Activated T-cell treated with anti-CD3 and anti-CD28 coated beads for 1 hour (primary cell): Measurements from ENCODE around the gene LSM4.
A peak's percentile ranks its signal among the peaks of the same experiment; 100 is the strongest.
"Not testable (repeated sequence)": the region's sequence is repeated elsewhere in the genome, so short reads cannot be mapped to it uniquely, and the experiment has no call there.

Experiments used
- DNase-seq: peaks from one replicate; pipeline ENCODE4 v3.0.0-alpha.2; 2020; ENCODE audit warnings: low read depth

Gene LSM4

DNA sequence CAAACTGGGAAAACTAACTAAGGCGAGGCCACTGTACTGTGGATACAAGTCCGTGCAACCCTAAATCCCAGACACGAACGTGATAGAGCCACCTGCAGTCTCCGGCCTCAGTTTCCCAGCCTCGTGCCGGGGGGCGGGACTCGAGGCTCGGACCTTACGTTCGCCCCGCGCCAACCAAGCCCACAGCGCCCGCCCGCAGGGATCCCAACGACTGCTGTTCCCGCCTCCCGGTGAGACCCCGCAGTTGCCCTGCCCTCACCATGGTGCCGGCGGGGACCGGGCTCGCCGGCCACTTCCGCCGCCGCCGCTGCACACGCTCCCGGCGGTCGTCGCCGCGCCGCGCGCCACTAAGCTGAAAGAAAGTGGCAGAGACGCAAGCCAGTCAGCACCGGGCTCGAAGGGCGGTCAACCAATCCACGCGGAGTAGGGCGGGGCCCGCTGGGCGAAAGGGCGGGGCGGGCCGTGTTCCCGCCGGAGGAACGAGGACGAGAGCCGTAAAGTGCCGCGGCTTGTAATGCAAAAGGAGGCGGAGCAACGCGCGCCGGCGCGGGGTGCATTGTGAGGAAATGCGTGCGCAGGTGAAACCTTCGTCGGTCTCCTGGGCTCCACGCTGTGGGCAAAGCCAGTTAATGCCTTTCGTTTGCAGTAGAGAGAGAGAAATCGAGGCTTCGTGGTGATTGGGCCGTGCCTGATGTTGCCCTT, at the start of gene LSM4:
Gene LSM4 (minus strand): TSS at position 318 of the 702 bp plus-strand sequence. CDS start 56 bp downstream, at position 262.
- peak; percentile 99 for DNase-seq

DNA sequence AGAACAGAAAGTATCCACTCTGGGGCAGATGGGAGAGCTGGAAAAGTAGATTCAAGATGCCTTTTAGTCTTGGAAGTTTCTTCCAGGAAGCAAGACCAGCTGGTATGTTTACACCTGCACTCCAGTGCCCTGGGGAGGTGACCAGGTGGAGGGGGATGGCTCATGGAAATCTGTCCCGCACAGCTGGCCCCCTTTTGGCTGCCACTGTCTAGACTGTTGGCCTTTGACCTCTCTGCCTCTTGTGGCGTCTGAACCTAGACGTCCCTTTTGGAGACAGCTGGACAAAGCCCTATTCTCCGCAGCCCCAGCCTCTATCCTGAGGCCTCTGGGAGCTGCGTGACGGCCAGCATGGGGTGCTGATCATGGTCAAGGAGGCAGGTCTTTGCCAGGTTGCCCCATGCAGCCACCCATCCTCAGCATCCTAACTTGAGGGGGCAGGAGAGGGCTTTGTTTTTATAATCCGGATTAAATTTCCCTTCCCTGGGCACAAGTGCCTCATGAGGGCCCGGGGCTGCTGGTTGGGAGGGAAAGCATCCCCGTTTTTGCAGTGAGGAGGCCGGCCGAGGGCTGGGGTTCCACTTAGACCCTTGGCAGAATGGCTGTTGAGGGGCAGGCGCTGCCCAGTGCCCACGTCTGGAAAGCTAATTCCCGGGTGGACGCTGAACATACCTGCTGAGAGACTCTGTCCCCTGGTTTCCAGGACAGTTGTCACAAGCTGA, 45.8 kb upstream of the LSM4 start:
- DNase-seq, result no peak

DNA sequence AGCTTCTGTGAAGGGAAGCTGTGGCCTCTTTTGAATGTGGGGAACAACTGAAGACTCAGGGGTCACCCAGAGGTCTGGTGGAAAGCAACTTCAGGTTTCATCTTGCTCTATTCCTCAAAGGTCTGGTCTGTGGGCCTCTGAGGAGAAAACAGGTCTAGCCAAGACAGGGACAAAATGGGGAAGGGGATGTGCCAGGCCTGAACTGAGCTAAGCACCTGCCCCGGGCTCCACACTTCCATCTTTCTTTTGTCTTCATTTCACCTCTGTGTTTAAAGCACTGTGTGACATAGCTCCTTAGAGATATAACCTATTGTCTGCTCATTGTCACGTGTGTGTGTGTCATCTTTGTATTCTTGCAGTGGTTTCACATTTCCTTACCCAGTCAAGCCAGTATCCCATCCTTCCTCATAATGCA, 43.2 kb upstream of the LSM4 start:
- DNase-seq, result no peak

DNA sequence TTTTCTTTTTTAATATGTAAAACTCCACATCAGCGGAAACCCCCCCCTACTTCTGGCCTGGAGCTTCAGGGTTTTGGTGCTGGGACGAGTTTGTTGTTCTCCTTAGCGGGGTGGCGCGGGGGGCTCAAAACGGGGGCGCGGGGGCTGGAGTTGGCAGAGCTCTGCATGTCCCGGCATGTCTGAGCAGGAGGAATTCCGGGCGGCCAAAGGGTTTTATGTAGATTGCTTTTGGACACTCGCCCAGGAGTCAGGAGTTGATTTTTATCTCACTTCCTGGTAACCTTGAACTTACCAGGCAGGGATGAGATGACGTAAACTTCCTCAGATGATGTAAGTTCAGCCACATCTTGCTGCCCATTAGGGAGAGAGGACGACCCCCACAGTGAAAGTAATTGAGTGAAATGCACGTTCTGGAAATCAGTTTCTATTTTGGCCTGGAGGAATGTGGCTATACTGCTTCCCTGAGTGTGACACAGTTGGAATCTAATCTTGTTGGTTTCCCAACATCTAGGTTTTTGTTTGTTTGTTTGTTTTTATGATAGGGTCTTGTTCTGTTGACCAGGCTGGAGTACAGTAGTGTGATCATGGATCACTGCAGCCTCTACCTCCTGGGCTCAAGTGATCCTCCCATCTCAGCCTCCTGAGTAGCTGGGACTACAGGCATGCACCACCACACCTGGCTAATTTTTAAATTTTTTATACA, 42.1 kb upstream of the LSM4 start:
- no peak for DNase-seq

DNA sequence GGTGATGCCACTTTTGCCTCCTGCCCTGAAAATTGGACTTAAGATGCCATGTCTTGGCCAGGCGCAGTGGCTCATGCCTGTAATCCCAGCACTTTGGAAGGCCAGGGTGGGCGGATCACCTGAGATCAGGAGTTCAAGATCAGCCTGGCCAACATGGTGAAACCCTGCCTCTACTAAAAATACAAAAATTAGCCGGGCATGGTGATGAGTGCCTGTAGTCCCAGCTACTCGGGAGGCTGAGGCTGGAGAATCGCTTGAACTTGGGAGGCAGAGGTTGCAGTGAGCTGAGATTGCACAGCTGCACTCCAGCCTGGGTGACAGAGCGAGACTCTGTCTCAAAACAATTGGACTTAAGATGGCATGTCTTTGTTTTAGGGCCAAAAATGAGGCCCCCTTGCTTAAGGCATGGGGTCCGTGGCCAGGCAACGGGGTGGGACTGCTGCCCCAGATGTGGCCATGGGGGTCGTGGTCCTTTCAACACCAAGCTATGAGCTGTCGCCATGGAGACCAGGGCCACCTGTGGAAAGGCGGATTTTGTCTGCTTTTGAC, 41.5 kb upstream of the LSM4 start:
- not testable (repeated sequence) for DNase-seq

DNA sequence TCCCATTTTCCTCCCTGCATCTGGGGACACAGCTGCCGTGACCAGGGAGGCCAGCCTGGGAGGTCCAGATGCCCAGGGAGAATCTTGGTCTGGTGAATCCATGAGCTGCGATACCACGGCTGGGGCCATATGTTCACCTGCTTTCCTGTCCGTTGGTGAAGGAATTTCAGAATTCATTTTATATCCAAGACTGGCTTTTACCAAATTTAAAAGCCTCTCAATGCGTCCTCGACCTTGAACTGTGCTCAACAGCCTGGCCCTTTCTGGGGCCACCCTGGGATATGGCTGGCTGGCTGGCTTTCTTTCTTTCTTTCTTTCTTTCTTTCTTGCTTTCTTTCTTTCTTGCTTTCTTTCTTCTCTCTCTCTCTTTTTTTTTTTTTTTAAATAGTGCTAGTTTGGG, 40.9 kb upstream of the LSM4 start:
- DNase-seq, result no peak

DNA sequence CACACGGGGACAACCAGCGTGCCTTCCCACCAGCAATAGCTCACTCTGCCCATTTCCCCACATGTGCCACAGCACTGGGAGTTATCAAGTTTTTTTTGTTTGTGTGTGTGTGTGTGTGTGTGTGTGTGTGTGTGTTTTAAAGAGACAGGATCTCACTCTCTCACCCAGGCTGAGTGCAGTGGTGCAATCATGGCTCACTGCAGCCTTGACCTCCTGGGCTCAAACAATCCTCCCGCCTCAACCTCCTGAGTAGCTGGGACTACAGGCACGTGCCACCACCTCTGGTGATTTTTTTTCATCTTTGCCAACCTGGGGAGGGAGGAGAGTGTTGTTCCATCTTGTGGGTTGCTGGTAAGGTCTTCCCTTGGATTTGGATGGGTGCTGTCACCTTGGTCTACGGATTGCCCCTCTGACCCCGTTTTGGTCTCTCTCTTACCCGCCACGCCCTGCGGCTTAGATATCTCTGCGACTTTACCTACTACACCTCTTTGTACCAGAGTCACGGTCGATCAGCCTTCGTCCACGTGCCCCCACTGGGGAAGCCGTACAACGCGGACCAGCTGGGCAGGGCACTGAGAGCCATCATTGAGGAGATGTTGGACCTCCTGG, 40.2 kb upstream of the LSM4 start:
- no peak for DNase-seq

DNA sequence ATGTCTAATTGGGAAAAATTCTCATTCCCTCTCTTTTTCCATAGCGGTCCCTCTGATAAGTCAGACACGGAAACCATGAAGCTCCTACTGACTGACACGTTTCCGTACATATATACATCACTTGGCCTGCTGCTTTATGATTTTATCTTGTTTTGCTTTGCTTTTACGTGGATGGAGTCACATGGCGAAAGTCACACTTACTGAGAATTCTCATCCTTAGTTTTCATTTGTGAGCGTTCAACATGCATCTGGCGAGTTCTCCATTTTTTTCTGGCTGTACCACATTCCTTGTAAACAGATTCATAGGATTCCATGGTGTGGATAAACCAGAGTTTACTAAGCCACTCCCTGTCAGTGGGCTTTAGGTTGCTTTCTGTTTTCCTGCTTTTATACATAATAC, 38.8 kb upstream of the LSM4 start:
- DNase-seq, result no peak

DNA sequence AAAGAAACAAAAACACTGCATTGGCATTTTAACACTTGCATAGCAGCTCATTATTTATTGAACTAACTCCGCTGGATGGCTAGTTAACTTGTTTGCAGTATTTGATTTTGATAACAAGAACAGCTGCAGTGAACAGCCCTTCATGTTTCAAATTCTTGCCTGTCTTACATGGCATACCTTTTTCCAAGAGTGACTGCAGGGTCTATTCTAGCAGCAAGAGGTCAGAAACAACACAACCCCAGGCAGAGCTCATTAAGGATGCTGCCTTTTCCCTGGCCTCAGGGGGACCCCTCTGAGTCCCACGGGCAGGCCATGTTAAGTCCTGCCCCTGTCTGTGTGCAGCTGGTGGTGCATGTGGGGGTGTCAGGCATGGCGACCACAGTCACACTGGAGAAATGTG, 34.2 kb upstream of the LSM4 start:
- no peak for DNase-seq

DNA sequence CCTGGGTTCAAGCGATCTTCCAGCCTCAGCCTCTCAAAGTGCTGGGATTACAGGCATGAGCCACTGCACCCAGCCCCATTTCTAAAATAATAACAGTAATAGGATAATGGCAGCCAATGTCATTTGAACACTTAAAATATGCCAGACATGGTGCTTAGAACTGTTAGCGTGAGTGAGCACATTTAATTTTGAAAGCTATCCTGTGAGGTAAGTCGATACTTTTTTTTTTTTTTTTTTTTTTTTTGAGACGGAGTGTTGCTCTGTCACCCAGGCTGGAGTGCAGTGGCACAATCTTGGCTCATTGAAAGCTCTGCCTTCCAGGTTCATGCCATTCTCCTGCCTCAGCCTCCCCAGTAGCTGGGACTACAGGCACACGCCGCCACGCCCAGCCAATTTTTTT, 31.9 kb upstream of the LSM4 start:
- not testable (repeated sequence) for DNase-seq

DNA sequence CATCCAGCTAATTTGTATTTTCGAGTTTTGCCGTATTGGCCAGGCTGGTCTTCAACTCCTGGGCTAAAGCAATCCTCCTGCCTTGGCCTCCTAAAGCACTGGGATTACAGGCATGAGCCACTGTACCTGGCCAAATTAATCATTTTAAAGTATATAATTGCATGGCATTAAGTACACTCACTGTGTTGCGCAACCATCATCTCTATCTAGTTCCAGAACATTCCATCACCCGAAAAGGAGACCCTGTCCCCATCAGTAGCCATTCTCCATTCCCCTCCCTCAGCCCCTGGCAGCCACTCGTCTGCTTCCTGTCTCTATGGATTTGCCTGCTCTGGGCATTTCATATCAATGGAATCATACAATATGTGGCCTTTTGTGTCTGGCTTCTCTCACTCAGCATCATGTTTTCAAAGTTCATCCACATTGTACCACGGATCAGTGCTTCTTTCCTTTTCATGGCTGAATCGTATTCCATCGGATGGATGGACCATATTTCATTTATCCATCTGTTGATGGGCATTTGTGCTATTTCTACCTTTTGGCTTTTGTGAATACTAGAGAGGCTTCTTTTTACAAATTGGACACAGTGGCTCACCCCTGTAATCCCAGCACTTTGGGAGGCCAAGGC, 30.6 kb upstream of the LSM4 start:
- DNase-seq, result no peak

DNA sequence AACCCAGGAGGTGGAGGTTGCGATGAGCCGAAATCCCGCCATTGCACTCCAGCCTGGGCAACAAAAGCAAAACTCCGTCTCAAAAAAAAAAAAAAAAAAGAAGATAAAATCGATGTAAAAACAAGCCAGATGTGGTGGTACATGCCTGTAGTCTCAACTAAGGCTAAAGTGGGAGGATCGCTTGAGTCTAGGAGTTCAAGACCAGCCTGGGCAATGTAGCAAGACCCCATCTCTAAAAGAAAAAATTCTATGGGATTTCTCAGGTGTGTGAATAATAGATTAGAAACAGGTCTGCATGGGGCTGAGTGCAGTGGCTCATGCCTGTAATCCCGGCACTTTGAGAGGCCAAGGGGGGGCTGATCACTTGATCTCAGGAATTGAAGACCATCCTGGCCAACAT, 28.7 kb upstream of the LSM4 start:
- DNase-seq, result no peak

DNA sequence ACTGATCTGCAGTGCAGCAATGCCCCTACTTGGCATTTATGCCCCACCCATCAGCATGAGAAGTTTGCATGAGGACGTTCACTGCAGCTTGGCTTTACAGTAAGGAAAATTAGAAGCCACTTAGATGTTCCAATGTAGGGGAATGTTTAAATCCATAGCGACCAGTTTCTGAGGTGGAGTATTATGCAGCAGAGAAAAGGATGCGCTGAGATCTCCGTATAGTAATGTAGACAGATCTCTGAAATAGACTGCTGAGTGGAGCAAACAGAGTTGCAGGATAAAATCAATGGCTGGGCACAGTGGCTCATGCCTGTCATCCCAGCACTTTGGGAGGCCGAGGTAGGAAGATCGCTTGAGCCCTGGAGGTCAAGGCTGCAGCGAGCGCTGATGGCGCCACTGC, 27.6 kb upstream of the LSM4 start:
- no peak for DNase-seq

DNA sequence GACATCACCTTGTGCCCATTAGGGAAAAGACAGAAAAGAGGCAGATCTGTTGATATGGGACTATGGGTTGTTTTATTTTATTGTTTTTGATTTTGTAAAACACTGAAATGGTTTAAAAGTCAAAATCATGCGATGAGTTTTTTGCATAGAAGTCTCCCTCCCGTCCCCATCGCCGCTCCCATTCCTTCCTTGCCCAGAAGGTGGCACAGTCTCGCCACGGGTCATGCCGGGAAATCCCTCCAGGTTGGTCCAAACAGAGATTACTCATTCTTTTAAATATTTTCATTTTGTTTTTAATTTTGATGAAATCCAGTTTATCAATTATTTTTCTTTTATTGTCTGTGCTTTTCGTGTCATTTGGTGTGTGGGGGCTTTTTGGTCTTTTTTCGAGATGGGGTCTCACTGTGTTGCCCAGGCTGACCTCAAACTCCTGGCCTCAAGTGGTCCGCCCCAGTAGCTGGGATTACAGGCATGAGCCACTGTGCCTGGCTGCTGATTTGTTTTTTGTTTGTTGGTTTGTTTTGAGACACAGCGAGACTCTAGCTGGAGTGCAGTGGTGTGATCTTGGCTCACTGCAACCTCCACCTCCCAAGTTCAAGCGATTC, 26.8 kb upstream of the LSM4 start:
- DNase-seq, result no peak

DNA sequence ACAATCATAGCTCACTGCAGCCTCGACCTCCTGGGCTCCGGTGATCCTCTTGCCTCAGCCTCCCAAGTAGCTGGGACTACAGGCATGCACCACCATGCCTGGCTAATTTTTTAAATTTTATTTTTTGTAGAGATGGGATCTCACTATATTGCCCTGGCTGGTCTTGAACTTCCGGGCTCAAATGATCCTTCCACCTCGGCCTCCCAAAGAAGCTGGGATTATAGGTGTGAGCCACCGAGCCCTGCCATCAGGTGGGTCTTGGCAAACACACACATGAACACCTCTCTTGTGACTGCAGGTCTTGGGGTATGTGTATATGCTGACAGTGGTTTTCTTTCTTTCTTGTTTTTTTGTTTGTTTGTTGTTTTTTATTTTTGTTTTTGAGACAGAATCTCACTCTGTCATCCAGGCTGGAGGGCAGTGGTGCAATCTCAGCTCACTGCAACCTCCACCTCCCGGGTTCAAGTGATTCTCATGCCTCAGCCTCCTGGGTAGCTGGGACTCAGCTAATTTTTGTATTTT, 26.0 kb upstream of the LSM4 start:
- not testable (repeated sequence) for DNase-seq

DNA sequence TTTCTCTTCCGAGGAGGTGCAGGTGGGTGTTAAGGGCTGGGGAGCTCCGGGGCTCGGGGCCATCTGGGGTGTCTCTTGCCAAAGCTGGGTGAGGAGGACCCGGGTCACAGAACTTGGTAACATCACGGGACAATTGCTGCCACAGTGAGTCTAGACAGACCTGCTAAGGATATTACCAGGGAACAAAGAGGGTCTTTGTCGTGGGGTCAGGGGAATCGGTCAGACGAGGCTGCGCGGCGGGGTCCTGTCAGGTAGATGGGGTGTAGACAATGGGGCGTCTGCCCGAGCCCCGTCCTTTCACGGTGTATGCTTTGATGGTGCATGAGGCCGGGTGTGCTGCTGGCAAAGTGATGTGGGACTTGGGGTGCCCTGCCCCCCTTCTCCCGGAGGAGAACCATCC, 25.3 kb upstream of the LSM4 start:
- no peak for DNase-seq

DNA sequence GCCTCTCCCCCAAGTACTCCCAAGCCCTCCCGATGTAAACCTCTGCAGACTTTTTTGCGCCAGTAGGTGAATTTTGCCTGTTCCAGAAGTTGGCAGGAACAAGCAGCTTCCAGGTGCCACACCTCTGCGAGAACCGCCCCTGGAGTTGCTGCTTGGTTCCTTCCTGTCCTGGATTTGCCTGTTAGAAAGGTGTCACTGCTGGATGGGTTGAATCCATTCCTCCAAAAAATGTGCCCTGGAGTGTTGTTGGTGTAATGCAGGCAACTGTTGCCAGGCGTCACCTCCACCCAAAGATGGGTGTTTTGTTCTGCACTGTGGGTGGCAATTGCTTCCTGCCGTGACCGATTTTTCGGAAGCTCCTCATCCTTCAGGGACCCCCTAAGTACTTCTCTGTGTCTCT, 23.2 kb upstream of the LSM4 start:
- DNase-seq, result no peak

DNA sequence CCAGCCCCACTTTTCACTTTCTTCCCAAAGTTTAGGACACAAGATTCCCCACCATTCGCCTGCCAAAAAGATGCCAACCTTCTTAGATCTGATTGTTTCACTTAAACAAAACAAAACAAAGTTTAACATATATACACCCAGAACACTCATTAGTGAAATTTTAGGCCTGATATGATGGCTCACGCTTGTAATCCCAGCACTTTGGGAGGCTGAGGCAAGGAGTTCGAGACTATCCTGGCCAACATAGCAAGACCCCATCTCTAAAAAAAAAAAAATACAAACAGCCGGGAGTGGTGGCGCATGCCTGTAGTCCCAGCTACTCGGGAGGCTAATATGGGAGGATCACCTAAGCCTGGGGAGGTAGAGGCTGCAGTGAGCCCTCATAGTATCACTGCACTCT, 22.4 kb upstream of the LSM4 start:
- DNase-seq, result no peak

DNA sequence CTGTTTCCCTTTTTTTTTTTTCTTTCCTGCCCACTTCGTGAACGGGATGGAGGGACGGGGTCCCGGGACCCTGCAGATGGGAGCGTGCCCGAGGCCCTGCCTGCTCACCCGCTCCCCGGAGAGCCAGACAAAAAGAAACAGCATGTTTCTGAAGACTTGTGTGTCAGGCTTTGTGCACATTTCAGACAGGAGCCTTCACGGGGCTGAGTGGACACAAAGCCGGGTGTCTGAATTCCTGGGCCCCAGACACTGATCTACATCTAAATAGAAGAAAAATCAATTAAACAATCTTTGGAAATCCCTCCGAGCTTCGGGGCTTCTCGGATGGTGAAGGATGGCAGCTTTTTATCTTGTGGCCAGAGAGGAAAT, 21.7 kb upstream of the LSM4 start:
- no peak for DNase-seq

DNA sequence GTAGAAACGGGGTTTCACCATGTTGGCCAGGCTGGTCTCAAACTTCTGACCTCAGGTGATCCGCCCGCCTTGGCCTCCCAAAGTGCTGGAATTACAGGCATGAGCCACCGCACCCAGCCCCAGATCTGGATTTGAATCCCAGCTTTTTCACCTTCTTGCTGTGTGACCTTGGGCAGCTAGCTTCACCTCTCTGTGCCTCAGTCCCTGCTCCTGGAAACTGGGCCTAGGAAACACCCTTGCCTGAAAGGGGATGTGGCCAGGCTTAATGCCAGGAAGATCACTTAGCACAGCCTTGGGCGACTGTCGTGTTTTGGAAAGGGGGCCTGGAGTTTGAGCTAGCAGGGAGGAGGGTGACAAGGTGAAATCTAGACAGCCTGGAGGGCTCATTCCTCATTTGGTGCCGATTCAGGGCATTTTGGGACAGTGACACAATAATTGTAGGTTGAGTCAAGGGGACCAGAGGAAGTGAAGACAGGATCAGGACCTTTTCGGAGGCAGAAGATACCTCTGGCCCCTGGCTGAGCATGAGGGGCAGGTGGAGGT, 19.3 kb upstream of the LSM4 start:
- DNase-seq, result no peak
